Measurements from ENCODE around the gene HYAL3.

HYAL3 gene

DNA sequence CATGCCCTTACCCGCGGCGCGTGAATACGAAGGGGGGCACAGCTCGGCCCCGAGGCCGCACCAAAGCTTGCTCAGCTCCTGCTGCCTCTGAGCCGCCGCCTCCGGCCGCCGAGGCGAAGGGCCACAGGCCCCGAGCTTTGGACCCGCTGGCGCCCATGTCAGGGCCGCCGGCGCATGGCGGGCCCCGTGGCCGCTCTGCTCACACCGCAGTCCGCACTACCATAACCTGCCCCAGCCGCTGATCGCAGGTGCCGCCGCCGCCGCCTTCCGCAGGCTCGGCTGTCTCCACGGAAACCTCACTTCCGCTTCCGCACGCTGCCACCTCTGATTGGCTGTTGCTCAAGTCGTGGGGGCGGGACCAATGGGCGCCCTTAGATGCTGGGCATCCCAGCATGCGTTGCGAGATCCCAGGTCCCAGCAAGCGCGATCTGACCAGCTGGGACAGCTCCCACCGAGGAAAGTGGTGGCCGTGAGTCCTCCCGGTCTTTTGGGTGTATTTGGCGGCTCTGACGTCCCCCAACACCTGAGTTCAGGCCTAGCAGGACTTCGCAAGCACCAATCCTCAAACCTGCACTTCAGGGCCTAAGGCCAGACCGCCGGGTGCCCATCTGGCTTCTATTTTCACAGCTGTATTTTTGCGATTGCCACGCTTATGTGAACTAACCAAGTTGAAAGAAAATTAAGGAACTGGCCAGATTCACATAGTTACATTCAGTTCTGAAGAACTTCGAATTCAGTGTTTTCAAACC is 28.9 kb upstream of the HYAL3 start, which contains the start of gene TUSC2:
TSS of gene TUSC2 (minus strand) at position 281 of the 749 bp plus-strand sequence. CDS start at position 157, 124 bp downstream.
- DNase-seq, result peak; percentile 98

GRCh38 chr3:50327129-50327528 is 27.9 kb upstream of the HYAL3 start:
- DNase-seq, result no peak

- no peak for DNase-seq
Observed at GRCh38 chr3:50326182-50326541, 27.0 kb upstream of the HYAL3 start.

DNA sequence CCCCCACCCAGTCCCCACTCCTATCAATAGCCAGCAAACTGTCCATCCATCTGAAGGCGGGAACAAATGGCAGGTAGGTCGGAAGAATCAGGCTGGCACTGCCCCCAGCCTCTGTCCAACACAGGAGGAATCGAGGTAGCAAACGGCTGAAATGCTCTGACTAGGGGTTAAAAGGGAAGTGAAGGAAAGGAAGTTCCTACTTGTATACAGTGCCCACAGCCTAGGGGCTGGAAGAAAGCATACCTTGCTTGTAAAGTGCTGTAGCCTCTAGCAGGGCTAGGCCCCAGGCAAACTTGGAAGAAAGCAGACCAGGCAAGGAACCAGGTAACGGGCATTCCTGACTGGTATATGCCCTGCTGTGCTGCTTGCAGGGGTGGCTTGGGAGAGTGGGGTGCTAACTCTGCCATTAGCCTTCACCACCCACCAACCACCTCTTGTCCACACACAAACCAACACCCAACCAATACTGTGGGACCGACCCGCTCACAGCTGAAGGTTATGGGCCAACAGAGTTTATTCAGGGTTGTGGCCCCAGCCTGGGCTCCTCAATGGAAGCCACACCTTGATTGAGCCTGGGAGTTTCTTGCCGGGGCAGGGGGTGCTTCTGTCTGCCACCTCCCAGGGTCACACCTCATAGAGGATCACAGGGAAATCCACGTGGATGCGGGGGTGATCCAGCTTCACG is 26.4 kb upstream of the HYAL3 start:
- DNase-seq, result no peak

GRCh38 chr3:50325113-50325480 is 25.9 kb upstream of the HYAL3 start:
- no peak for DNase-seq

- peak; percentile 63 for DNase-seq
Observed at GRCh38 chr3:50324351-50325112, 25.3 kb upstream of the HYAL3 start.

GRCh38 chr3:50323614-50324199 is 24.5 kb upstream of the HYAL3 start:
- peak; percentile 34 for DNase-seq

- DNase-seq, result peak; percentile 57
Observed at GRCh38 chr3:50323092-50323600, 23.9 kb upstream of the HYAL3 start.

DNA sequence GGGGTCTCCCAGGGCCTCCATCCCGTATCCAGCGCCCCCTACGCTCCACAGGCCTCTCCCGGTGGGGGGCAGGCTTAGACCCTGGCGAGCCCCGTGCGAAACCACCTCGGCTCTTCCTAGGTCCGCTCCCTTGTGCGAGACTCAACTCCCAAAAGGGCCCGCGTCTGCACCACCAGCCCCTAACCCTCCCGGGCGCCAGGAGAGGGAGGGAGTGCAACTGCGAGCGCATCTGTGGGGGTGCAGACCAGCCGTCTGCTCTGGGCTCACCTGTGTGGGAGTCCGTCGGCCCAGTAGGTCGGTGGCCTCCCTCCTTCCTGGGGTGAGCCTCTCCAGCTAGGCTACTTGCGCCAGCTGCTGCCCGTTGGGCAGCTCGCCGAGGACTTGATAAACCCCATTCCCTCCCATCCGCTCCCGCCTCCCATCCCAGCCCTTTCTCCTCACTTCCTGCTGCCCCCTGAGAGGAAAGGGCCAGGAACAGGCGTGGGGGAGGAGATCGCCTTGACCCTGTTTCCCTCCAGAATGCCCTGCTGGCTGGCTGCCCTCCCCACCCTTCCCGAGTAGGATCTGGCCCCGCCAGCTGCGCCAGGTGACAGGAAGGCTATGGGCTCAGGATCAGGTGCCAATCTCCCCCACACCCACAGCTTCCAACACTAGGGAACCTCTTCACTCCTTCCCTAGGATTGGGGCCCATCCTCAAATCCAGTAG is 23.3 kb upstream of the HYAL3 start, which contains the start of gene HYAL2:
TSS of gene HYAL2 (minus strand) at position 360 of the 706 bp plus-strand sequence. CDS start 2,256 bp downstream, outside the sequence.
- no peak for DNase-seq

GRCh38 chr3:50322115-50322385 is 22.8 kb upstream of the HYAL3 start:
- no peak for DNase-seq

DNA sequence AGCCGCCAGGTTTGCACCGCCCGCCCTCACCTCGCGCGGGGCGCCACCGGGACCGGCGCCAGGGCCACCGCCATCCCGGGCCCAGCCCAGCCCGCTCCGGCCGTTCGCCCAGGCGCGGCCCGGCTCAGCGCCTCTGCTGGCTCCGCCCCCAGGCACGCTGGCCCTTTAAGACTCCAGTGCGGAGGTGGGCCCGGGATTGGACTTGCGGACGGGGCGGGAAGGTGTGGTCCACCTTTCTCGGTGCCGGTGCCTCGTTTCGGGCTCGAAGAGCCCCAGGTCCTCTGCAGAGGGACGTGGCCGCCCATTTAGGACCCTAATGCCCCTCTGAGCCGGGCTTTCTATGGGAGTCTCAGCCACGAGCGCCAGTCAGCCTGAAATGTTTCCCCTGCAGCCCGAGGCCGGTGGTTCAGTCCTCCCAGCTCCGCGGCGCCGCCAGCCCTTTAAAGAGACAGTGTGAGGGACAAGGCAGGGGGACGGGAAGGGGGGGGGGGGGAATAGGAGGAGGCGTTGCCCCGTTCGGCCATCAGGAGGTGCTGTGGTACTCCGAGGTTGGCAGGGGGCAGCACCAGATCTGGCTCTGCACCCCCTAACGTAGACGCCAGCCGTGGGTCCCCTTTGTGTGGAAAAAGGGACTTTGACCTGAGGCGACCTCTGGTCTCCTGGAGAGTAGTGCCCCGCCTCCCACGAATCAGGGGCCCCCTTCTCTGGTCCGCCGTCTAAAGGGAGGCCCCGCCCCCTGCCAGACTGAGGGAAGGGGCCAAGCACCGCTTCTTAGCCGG is 22.3 kb upstream of the HYAL3 start:
- peak; percentile 88 for DNase-seq

- peak; percentile 44 for DNase-seq
Observed at GRCh38 chr3:50320853-50321335, 21.7 kb upstream of the HYAL3 start.

- no peak for DNase-seq
Observed at GRCh38 chr3:50319894-50320625, 20.9 kb upstream of the HYAL3 start.

GRCh38 chr3:50319181-50319893 is 20.1 kb upstream of the HYAL3 start:
- no peak for DNase-seq

- DNase-seq, result peak; percentile 22
Observed at GRCh38 chr3:50318615-50319014, 19.4 kb upstream of the HYAL3 start.

- DNase-seq, result no peak
Observed at GRCh38 chr3:50318163-50318562, 19.0 kb upstream of the HYAL3 start.

GRCh38 chr3:50317300-50317699 is 18.1 kb upstream of the HYAL3 start:
- DNase-seq, result no peak

GRCh38 chr3:50316657-50317242 is 17.5 kb upstream of the HYAL3 start:
- no peak for DNase-seq

DNA sequence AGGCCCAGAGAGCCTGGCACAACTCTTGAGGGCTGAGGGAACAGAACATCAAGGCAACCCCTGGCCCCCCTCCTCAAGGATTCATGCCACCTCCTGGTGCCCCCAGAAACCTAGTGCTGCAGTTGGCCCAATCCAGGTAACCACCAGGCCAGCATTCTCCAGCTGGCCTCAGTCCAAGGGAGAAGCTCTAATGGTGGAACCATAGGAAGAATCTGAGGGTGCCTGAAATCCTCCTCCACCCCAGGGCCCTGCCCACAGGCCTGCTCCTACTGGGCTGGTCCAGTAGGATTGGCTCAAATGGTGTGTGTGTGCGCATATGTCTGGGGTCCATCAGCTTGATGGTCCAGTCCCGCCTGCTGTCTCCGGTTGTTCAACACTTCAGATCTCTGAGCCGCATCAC is 15.6 kb upstream of the HYAL3 start:
- no peak for DNase-seq

GRCh38 chr3:50314342-50314741 is 15.1 kb upstream of the HYAL3 start:
- DNase-seq, result no peak

Data from inflammatory macrophage treated with lipopolysaccharide for 4 hours (primary cell).